ENCODE measurements around the gene HUNK.

HUNK gene

GRCh38 chr21:31896019-31896418 lies 23.2 kb downstream of the HUNK start:
- DNase-seq (ENCODE audit: low spot score) = no peak

GRCh38 chr21:31897311-31897710 lies 24.5 kb downstream of the HUNK start:
- DNase-seq (ENCODE audit: low spot score) = no peak

DNA sequence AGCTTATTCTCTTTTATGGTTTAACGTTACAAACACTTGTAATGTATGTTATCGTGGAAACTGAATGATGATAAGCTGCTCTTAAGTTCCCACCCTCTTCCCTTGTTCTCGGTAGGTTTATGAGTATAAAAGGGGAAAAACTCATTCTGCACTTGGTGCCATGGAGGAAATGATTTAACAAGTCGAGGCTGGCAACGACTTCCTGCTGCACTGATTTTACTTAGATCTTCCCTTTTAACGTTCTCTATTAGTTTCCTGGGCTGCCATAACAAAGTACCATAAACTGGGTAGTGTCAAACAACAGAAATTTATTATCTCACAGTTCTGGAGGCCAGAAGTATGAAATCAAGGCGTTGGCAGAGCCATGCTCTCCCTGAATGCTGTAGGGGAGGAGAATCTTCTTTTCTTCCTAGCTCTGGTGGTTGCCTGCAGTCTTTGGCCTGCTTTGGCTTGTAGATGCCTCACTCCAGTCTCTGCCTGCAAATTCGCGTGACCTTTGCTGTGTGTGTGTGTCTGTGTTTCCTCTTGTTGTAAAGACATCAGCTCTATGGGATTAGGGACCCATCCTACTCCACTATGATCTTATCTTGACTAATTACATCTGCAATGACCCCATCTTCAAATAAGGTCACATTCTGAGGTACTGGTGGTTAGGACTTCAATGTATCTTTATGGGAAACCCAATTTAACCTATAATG lies 26.3 kb downstream of the HUNK start:
- no peak for DNase-seq (ENCODE audit: low spot score)

DNA sequence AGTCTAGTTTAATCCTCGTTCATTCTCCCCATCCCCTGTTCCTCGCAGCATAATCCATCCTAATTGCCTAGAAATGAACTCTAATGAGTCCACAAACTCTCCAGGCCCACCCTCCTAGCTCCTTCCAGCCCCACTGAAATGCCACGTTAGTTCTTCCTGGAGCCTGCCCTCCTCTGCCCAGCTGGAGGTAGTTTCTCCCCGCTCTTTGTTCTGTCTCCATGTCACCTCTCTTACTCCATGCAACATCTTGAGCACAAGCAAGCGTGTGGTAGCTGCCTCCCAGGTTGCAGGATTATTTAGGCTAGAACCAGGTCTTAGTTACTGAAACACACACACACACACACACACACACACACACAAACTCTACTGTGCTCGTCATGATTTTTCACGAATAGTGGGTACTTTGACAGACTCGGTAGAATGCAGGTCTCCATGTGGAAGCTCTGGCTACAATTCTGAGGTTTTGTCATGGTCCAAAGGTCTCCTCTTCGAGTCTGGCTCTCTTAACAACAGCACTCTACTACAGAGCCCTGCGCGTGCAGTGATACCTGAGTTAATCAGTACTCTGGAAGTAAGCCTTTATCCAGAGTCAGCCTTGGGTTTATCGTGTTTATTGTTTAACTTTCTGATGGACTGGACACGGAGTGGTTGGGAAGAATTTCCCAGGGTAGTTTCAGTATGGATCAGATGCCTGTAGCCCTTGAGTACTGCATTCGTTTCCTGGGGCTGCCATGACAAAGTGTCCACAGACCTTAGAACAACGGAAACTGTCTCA lies 27.5 kb downstream of the HUNK start:
- no peak for DNase-seq (ENCODE audit: low spot score)

- DNase-seq (ENCODE audit: low spot score) = no peak
Measured at GRCh38 chr21:31901315-31901714, 28.5 kb downstream of the HUNK start.

DNA sequence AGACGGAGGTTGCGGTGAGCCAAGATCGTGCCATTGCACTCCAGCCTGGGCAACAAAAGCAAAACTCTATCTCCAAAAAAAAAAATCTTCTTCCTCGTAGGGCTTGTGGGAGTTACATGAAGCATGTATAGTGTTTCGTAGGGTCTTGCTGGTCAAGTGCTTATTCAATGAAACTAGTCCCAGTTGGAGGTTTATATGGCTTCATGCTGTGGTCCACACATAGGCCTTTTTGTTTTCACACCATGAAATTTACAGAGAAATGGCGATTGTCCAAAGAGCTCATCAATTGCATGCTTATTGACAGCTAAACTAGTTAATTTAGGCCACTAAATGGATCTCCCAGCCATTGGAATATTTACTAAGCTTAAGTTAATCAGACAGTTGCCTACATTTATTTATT lies 29.6 kb downstream of the HUNK start:
- DNase-seq (ENCODE audit: low spot score) = no peak

DNA sequence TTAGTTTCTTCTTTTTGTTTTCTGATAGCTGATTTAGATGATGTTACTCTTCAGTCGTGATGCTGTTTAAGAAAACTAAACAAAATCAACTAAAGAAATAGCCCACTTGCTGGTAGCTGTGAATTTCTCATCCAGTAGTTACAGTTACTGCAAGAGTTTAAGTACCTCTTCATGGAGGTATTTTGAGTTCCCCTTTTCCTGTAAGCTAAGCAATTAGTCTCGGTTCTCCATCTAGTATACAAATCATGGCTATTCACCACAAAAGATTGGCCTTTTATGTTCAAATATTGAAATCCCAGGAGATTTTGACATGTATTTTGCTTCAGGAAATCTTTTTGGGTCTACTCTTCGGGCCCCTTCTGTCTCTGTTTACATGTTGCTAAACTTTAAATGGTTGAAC lies 31.1 kb downstream of the HUNK start:
- no peak for DNase-seq (ENCODE audit: low spot score)

- DNase-seq (ENCODE audit: low spot score) = no peak
Measured at GRCh38 chr21:31905503-31906451, 33.0 kb downstream of the HUNK start.

GRCh38 chr21:31908106-31909031 lies 35.5 kb downstream of the HUNK start:
- DNase-seq (ENCODE audit: low spot score) = no peak

DNA sequence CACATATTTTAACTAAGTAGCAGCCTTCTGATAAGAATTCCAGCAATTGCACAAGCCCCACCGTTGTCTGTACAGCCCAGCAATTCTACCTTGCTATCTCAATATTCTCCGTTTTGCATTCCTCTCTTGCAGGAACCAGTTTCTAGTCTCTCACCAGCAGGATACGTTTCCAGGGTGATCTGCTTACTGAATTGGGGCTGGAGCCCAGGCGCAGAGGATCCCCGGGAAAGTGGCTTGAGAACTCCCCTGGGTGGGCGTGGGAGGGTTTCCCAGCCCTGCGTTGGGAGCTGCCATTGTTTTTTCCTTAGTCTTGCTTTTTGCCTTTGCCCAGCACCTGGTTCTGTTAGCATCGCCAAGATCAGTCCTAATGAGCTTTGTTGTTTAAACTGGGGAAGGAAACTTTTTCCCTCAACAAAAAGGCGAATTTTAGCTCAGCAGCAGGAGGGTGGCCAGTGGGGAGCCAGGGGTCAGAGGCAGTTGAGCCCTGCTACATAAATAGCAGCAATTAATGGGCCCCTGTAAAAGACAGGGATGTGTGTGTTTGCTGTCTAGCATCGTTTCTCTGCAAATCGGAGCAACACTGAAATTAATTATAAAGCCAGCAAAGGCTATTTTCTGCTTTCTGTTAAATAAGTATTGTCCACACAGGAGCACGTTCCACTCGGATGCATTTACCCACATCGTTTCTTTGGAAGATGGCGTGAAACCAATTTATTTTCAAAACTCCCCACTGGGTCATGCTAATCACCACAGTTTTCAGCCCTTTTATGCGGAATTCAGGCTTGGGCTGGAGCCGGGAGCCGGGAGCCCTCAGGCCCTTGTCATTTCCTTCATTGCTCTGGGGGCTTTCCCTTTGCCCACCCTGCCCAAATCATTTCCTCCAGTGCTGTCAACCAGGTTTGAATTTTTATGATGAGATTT lies 36.6 kb downstream of the HUNK start:
- DNase-seq (ENCODE audit: low spot score) = no peak

DNA sequence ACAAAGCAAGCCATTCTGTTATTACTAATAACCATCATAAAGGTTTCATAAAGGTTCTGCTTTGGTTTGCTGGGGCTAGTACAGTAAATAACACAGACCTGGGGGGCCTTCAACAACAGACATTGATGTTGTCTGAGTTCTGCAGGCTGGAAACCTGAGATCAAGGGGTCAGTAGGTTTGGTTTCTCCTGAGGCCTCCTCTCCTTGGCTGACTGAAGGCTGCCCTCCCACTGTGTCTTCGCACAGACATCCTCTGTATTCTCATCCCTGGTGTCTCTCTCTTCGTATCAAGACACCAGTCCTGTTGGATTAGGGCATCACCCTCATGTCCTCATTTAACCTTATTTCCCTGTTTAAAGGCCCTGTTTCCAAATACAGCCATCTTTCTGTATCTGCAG lies 37.3 kb downstream of the HUNK start:
- DNase-seq (ENCODE audit: low spot score) = no peak

GRCh38 chr21:31911138-31911907 lies 38.5 kb downstream of the HUNK start:
- DNase-seq (ENCODE audit: low spot score) = no peak

DNA sequence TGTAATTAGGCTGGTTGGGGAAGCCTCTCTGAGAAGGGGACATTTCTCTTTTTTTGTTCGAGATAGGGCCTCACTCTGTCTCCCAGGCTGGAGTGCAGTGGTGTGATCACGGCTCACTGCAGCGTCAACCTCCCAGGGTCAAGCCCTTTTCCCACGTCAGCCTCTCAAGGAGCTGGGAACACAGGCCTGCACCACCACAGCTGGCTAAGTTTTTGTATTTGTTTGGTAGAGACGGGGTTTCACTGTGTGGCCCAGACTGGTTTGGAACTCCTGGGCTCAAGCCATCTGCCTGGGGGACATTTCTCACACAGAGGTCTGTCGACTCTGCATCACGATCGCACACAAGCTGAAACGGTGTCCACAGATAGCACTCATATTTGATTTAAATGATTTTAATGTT lies 39.7 kb downstream of the HUNK start:
- DNase-seq (ENCODE audit: low spot score) = no peak

DNA sequence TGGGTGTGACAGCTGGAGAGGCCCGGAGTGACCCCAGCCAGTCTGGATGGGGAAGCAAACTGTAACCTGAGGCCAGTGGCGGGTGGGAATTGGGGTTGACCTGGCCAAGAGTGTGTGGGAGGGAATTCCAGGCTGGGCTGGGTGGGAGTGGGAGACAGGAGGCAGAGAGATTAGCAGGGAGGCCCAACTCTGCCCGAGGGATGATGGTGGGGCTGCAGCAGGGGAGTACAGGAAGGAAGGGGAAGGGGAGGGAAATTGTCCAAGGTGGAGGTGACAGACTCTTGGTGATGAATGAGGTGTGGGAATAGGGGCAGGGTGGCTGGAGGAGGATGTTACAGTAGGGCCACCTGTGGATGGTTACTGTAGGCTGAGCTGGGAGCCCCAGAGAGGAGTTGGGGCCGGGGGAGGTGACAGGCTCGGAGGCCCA lies 40.4 kb downstream of the HUNK start:
- no peak for DNase-seq (ENCODE audit: low spot score)

DNA sequence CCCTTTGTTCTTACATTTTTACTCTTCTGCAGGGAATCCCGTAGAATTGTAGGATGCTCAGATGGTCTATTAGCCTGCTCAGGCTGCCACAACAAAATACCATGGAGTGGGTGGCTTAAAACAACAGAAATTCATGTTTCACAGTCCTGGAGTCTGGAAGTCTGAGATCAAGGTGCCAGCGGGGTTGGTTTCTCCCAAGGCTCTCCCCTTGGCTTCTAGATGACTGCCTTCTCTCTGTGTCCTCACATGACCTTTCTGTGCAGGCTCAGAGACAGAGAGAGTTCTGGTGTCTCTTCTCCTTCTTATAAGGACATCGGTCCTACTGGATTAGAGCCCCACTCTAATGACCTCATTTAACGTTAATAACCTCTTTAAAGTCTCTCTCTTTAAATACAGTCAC lies 41.7 kb downstream of the HUNK start:
- no peak for DNase-seq (ENCODE audit: low spot score)

- no peak for DNase-seq (ENCODE audit: low spot score)
Measured at GRCh38 chr21:31915566-31915965, 42.7 kb downstream of the HUNK start.

DNA sequence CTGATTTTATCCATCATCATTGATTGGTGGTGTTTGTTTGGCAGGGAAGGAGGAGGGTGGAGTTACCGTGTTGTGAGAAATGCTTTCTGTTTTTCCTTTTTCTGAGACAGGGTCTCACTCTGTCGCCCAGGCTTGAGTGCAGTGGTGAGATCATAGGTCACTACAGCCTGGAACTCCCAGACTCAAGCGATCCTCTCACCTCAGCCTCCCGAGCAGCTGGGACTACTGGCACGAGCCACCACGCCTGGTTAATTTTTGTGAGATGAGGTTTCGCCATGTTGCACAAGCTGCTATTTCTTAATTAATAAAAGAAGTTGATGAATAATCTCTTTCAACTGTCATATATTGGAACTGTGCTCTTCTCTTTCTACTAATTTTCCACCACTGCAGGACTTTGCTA lies 44.3 kb downstream of the HUNK start:
- DNase-seq (ENCODE audit: low spot score) = no peak

GRCh38 chr21:31918250-31918775 lies 45.5 kb downstream of the HUNK start:
- no peak for DNase-seq (ENCODE audit: low spot score)

DNA sequence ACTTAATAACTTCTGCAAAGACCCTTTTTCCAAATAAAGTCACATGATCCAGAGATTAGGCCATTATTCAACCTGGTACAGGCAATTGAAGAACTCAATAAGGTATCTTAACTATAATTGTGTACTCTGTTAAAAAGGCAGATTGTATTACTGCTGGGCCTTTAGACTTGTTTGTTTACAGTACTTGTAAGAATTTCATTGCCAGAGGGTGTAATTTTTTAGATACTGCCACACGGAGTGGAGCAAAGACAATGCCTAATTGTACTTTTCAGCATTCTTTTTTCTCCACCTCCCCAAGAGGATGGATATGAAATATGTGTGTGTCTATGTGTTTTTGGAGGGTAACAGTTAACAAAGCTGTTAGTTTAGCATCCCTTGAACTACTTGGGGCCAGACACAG lies 47.5 kb downstream of the HUNK start:
- DNase-seq (ENCODE audit: low spot score) = no peak

All from activated CD4-positive, alpha-beta T cell treated with anti-CD3 and anti-CD28 coated beads, Interleukin-2, Interleukin-4, amounts not matched to agents 100 ng/mL and 50 ng/mL, durations not matched to agents 16 hours and 8 hours (primary cell).